GM23248 (cell line): ENCODE measurements around the gene UFD1. TPM values are rescaled to one million over a fixed set of nuclear protein-coding genes. Genes with fewer than 3 reads are reported as not detected.

Experiments
- DNase-seq: peaks from one replicate; pipeline ENCODE4 v3.0.0-alpha.2; 2015
- H2AFZ ChIP-seq: fragments of 200-600 bp; sonication (generic); 2 replicates; pipeline ENCODE4 v1.6.1; 2016; ENCODE audit warnings: antibody characterized with exemption
- H3F3A ChIP-seq: fragments of 200-600 bp; sonication (generic); 2 replicates; pipeline ENCODE4 v1.6.1; 2016; ENCODE audit warnings: mild to moderate bottlenecking, antibody characterized with exemption, mixed run types; ENCODE audit not compliant: insufficient read depth
- H3K27ac ChIP-seq: fragments of 200-600 bp; sonication (generic); 2 replicates; pipeline ENCODE4 v1.5.1; 2016; ENCODE audit warnings: mild to moderate bottlenecking
- H3K27me3 ChIP-seq: fragments of 200-600 bp; sonication (generic); replicated peaks from 2 replicates; pipeline ENCODE4 v1.6.1; 2016; ENCODE audit warnings: mild to moderate bottlenecking; ENCODE audit not compliant: insufficient read depth
- H3K36me3 ChIP-seq: fragments of 200-600 bp; sonication (generic); 2 replicates; pipeline ENCODE4 v1.6.1; 2016; ENCODE audit warnings: low read depth, mild to moderate bottlenecking
- H3K4me1 ChIP-seq: fragments of 200-600 bp; sonication (generic); 2 replicates; pipeline ENCODE4 v1.6.1; 2016; ENCODE audit warnings: mild to moderate bottlenecking; ENCODE audit not compliant: insufficient read depth
- H3K4me2 ChIP-seq: fragments of 200-600 bp; sonication (generic); one replicate; pipeline ENCODE4 v1.6.1; 2016; ENCODE audit warnings: mild to moderate bottlenecking; ENCODE audit not compliant: unreplicated experiment
- H3K4me3 ChIP-seq: fragments of 200-600 bp; sonication (generic); 2 replicates; pipeline ENCODE4 v1.5.1; 2016; ENCODE audit warnings: mild to moderate bottlenecking
- H3K79me2 ChIP-seq: fragments of 200-600 bp; sonication (generic); 2 replicates; pipeline ENCODE4 v1.6.1; 2016; ENCODE audit warnings: mild to moderate bottlenecking; ENCODE audit not compliant: insufficient read depth
- H3K9ac ChIP-seq: fragments of 200-600 bp; sonication (generic); 2 replicates; pipeline ENCODE4 v1.6.1; 2016; ENCODE audit warnings: mild to moderate bottlenecking
- H3K9me2 ChIP-seq: fragments of 200-600 bp; sonication (generic); 2 replicates; pipeline ENCODE4 v1.6.1; 2016; ENCODE audit warnings: mixed run types, mild to moderate bottlenecking, moderate library complexity; ENCODE audit not compliant: insufficient read depth
- H3K9me3 ChIP-seq: fragments of 200-600 bp; sonication (generic); one replicate; pipeline ENCODE4 v1.6.1; 2017; ENCODE audit warnings: low read depth
- H4K20me1 ChIP-seq: fragments of 200-600 bp; sonication (generic); 2 replicates; pipeline ENCODE4 v1.6.0; 2016; ENCODE audit not compliant: insufficient read depth
- EZH2 ChIP-seq: fragments of 200-600 bp; sonication (generic); IDR thresholded peaks from 2 replicates; pipeline ENCODE4 v1.6.1; 2018; ENCODE audit warnings: antibody characterized with exemption, mild to moderate bottlenecking; ENCODE audit not compliant: insufficient read depth, poor library complexity, severe bottlenecking
- EZH2phosphoT487 ChIP-seq: fragments of 200-600 bp; sonication (generic); IDR thresholded peaks from 2 replicates; pipeline ENCODE4 v1.6.1; 2018; ENCODE audit warnings: antibody characterized with exemption, moderate library complexity, mild to moderate bottlenecking, low read depth; ENCODE audit not compliant: insufficient read depth
- WGBS, 2 experiments: methylation state at CpG; one replicate each; pipeline ENCODE4 v1.1.6; 2015 to 2017; ENCODE audit warnings: low lambda C conversion rate in 2 of 2, low coverage in 1 of 2; ENCODE audit errors: missing lambda C conversion rate in 2 of 2; 5-methylcytosine and 5-hydroxymethylcytosine counted together
- in situ Hi-C: fragments of 300-500 bp; cut with MboI; formaldehyde crosslinking; loops from 2 replicates; pipeline ENCODE4 v1.15.0; 2020
- polyA plus RNA-seq: library from polyadenylated mRNA; unstranded; fragments of >200 nt; fragmentation: Nextera tagmentation; extraction: Ambion mirVana; gene quantifications from 2 replicates; pipeline ENCODE4 v1.2.1, GENCODE V29; 2016
- total RNA-seq: library from RNA; depleted of rRNA; stranded (reverse); fragments of >200 nt; shearing (Covaris generic); gene quantifications from 2 replicates; pipeline ENCODE4 v1.2.3, GENCODE V29; 2014

UFD1 gene
- total and polyA plus RNA-seq, 2 experiments from 2014 or later: 55.2 to 117 TPM

DNA sequence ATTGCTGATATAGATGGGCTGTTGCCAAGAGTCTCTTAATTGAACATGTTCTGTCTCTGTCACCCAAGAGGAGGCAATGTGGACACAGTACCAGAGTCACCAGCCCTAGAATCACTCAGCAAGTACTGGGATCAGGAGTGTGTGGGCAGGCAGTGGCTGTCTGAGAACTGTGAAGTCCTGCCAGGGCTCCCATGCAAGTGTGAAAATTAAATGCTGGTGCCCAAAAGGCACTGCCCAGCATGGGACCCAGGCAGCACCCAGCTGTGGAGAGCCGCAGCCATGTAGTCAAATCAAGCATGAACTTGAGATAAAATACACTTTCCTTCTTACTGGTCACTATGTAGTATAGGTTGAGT, 67.3 kb downstream of the UFD1 start:
- Histone ChIP-seq H3K79me2 (peaks cover 80% of the 10 kb centered on the region), H2AFZ (no peak overlapping the region), H3K9me3 (no peaks in the 10 kb centered on the region), H3K4me3 (no peak overlapping the region), H3F3A (no peaks in the 10 kb centered on the region), H3K9me2 (no peaks in the 10 kb centered on the region), H3K4me1 (no peaks in the 10 kb centered on the region), H3K27ac (no peak overlapping the region), H3K9ac (no peak overlapping the region), H4K20me1 (peaks cover 12% of the 10 kb centered on the region; the same call in 1 of the 2 replicates), H3K36me3 (peaks cover 24% of the 10 kb centered on the region), H3K27me3 (no peaks in the 10 kb centered on the region), H3K4me2 (no peak overlapping the region)
- in situ Hi-C loops: loop anchor here (10.0 kb wide), 1 partner anchor 57 kb away; no protein-coding TSS in a partner anchor
- no peak for DNase-seq
- 93 to 100% methylated on average over 1 of the region's 1 CpG for WGBS, 2 experiments
- TF ChIP-seq EZH2phosphoT487: no peak
- no peak for TF ChIP-seq EZH2

- Histone ChIP-seq H3K27me3 (no peaks in the 10 kb centered on the region), H3F3A (no peaks in the 10 kb centered on the region), H3K79me2 (peaks cover 75% of the 10 kb centered on the region), H3K9me2 (no peaks in the 10 kb centered on the region), H3K9me3 (no peaks in the 10 kb centered on the region), H3K4me2 (no peak overlapping the region), H4K20me1 (peaks cover 12% of the 10 kb centered on the region; the same call in 1 of the 2 replicates), H3K4me1 (no peaks in the 10 kb centered on the region), H3K27ac (no peak overlapping the region), H3K9ac (no peak overlapping the region), H3K4me3 (no peak overlapping the region), H3K36me3 (peaks cover 23% of the 10 kb centered on the region), H2AFZ (no peak overlapping the region)
- in situ Hi-C loops: loop anchor here (10.0 kb wide), 1 partner anchor 56 kb away; no protein-coding TSS in a partner anchor
- no peak for TF ChIP-seq EZH2
- no peak for TF ChIP-seq EZH2phosphoT487
- no peak for DNase-seq
- 96 to 97% methylated on average over 6 of the region's 6 CpGs for WGBS, 2 experiments
Measured at GRCh38 chr22:19410941-19411689, 67.9 kb downstream of the UFD1 start.

GRCh38 chr22:19407649-19408606, 71.1 kb downstream of the UFD1 start:
- H3K4me2 ChIP-seq: no peak overlapping the region
- in situ Hi-C loops: no loop called here
- no peaks in the 10 kb centered on the region for H3K9me2 ChIP-seq
- peak; percentile 9 for DNase-seq
- no peak overlapping the region for H3K27ac ChIP-seq
- no peak overlapping the region for H3K9ac ChIP-seq
- peaks cover 57% of the 10 kb centered on the region for H3K79me2 ChIP-seq
- H3K9me3 ChIP-seq: no peaks in the 10 kb centered on the region
- 70 to 75% methylated on average over 16 of the region's 16 CpGs for WGBS, 2 experiments
- no peak for TF ChIP-seq EZH2
- TF ChIP-seq EZH2phosphoT487: no peak
- peaks cover 6% of the 10 kb centered on the region; the same call in 1 of the 2 replicates for H4K20me1 ChIP-seq
- H3K36me3 ChIP-seq: peaks cover 30% of the 10 kb centered on the region
- H2AFZ ChIP-seq: no peak overlapping the region
- no peaks in the 10 kb centered on the region for H3K27me3 ChIP-seq
- H3K4me1 ChIP-seq: no peaks in the 10 kb centered on the region
- no peak overlapping the region for H3K4me3 ChIP-seq
- H3F3A ChIP-seq: no peaks in the 10 kb centered on the region

DNA sequence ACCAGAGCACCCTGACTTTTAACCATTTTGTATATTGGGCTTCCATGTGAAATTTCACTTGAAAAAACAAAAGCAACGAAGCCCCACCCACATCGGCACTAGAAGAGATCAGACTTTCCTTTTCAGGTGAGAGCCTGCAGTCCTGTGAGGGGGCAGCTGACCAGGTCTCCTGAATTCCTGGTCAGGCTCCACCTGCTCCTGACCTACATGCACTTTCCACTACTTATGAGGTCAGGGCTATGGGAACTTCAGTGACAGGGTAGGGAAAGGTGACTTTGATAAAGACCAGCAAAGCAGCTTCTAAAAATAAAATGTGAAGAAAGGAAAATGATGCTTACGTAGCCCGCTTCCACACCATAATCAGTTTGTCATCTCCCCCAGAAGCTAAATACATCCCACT, 72.1 kb downstream of the UFD1 start:
- DNase-seq: no peak
- H3K9me3 ChIP-seq: no peaks in the 10 kb centered on the region
- H3K9ac ChIP-seq: no peak overlapping the region
- no peak overlapping the region for H3K27ac ChIP-seq
- peaks cover 53% of the 10 kb centered on the region for H3K79me2 ChIP-seq
- H4K20me1 ChIP-seq: no peaks in the 10 kb centered on the region; the same call in 1 of the 2 replicates
- H3K27me3 ChIP-seq: no peaks in the 10 kb centered on the region
- H3F3A ChIP-seq: no peaks in the 10 kb centered on the region
- no peaks in the 10 kb centered on the region for H3K9me2 ChIP-seq
- 94 to 98% methylated on average over 4 of the region's 4 CpGs for WGBS, 2 experiments
- no peak overlapping the region for H2AFZ ChIP-seq
- H3K4me2 ChIP-seq: no peak overlapping the region
- H3K36me3 ChIP-seq: peaks cover 36% of the 10 kb centered on the region
- H3K4me3 ChIP-seq: no peak overlapping the region
- no peak for TF ChIP-seq EZH2phosphoT487
- in situ Hi-C loops: no loop called here
- no peaks in the 10 kb centered on the region for H3K4me1 ChIP-seq
